ENCODE results near the gene ST3GAL3.

DNA sequence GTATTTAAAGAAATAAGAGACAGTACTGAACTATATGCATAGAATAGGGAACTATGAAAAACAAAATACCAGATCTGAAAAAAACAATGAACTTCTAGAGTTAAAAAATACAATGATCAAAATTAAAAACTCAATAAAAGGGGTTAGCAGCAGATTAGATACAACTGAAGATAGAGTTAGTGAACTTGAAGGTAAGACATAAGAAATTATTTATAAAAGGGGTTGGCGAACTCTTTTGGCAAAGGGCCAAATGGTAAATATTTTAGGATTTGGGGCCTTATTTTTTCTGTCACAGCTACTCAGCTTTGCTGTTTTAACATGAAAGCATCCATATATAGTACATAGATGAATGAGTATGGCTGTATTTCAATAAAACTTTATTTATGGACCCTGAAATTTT is 111.4 kb downstream of the ST3GAL3 start:
- TF ChIP-seq, protein P1, sequence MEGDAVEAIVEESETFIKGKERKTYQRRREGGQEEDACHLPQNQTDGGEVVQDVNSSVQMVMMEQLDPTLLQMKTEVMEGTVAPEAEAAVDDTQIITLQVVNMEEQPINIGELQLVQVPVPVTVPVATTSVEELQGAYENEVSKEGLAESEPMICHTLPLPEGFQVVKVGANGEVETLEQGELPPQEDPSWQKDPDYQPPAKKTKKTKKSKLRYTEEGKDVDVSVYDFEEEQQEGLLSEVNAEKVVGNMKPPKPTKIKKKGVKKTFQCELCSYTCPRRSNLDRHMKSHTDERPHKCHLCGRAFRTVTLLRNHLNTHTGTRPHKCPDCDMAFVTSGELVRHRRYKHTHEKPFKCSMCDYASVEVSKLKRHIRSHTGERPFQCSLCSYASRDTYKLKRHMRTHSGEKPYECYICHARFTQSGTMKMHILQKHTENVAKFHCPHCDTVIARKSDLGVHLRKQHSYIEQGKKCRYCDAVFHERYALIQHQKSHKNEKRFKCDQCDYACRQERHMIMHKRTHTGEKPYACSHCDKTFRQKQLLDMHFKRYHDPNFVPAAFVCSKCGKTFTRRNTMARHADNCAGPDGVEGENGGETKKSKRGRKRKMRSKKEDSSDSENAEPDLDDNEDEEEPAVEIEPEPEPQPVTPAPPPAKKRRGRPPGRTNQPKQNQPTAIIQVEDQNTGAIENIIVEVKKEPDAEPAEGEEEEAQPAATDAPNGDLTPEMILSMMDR (IDR thresholded peaks at IDR 0.05), result no peak
- no peak for TF ChIP-seq POLR2A (IDR thresholded peaks at IDR 0.05)

Measured in testis (tissue), 2 donors.